Measurements from ENCODE around the gene FAM163A.

- TF ChIP-seq ZNF232 (CRISPR knock-in tag; IDR thresholded peaks at IDR 0.05) (no peak), RCOR1 (IDR thresholded peaks at IDR 0.05; ENCODE audit: borderline replicate concordance in 1 of 2, low read depth in 2 of 2, low read length in 2 of 2) (no peak), PHF8 (IDR thresholded peaks at IDR 0.05; ENCODE audit: borderline replicate concordance, low read length) (no peak)
Observed at GRCh38 chr1:179754041-179754624, 11.0 kb downstream of the FAM163A start.
